A549 (cell line): ENCODE data around the gene PITPNC1. TPM values are rescaled to one million over a fixed set of nuclear protein-coding genes. Genes with fewer than 3 reads are reported as not detected.
A peak's percentile ranks its signal among the peaks of the same experiment; 100 is the strongest.
"Not testable (repeated sequence)": the region's sequence is repeated elsewhere in the genome, so short reads cannot be mapped to it uniquely, and the experiment has no call there.

Source experiments
- ATAC-seq, 2 experiments: fragments of 200-7000 bp in 1 of 2; fragments of >200 bp in 1 of 2; cut with Nextera tagmentation in 1 of 2; cut with Tn5 transposase in 1 of 2; 3 replicates each; pipeline versions ENCODE4 v1.8.0 to v1.9.1; 2018 to 2020; ENCODE audit warnings: mild to moderate bottlenecking in 1 of 2, moderate library complexity in 1 of 2
- CTCF ChIA-PET: fragments of 300-600 bp; sonication (Branson Sonifier 250); formaldehyde crosslinking; extraction: SDS; loops from one replicate; lab custom pipeline; 2021; ENCODE audit warnings: antibody characterized with exemption, inconsistent platforms; lab: Yijun Ruan, JAX
- POLR2A ChIA-PET: fragments of 350-600 bp; formaldehyde crosslinking; extraction: SDS; loops from one replicate; lab custom pipeline; 2021; ENCODE audit warnings: antibody characterized with exemption, inconsistent platforms; lab: Yijun Ruan, JAX
- DNase-seq, 2 experiments: peaks; one replicate each; pipeline versions ENCODE4 v3.0.0 to v3.0.0-alpha.2; 2011 to 2016; ENCODE audit warnings: low read depth in 1 of 2, low spot score in 1 of 2
- FAIRE-seq: peaks from 2 replicates; lab custom pipeline; 2011; peaks lifted over from hg19 to GRCh38; lab: Jason Lieb, UNC
- H3K27ac ChIP-seq, 2 experiments: fragments of >200 bp; sonication (Bioruptor Twin); formaldehyde crosslinking; 3 replicates each; pipeline ENCODE4 v1.5.1; 2016 to 2017
- H3K4me1 ChIP-seq: fragments of >200 bp; sonication (Bioruptor Twin); formaldehyde crosslinking; 3 replicates; pipeline ENCODE4 v1.6.1; 2016
- H3K4me2 ChIP-seq: fragments of >200 bp; sonication (Bioruptor Twin); formaldehyde crosslinking; 3 replicates; pipeline ENCODE4 v1.6.1; 2016
- H3K4me3 ChIP-seq: fragments of >200 bp; sonication (Bioruptor Twin); formaldehyde crosslinking; 3 replicates; pipeline ENCODE4 v1.5.1; 2016
- H3K9me3 ChIP-seq: fragments of >200 bp; sonication (Bioruptor Twin); formaldehyde crosslinking; 3 replicates; pipeline ENCODE4 v1.6.1; 2016
- BHLHE40 ChIP-seq: IDR thresholded peaks from 2 replicates; pipeline ENCODE4 v1.6.1; 2012; ENCODE audit warnings: low read depth, low read length, inconsistent platforms
- CEBPB ChIP-seq, 2 experiments: fragments of >200 bp in 1 of 2; sonication (Bioruptor Twin) in 1 of 2; formaldehyde crosslinking in 1 of 2; IDR thresholded peaks; 2 replicates each; pipeline ENCODE4 v1.6.1; 2012 to 2016
- EHMT2 ChIP-seq: fragments of 200-600 bp; sonication (generic); IDR thresholded peaks from 2 replicates; pipeline ENCODE4 v1.6.1; 2016; ENCODE audit warnings: antibody characterized with exemption, low read depth, mild to moderate bottlenecking, moderate library complexity
- EP300 ChIP-seq, 2 experiments: fragments of >200 bp; sonication (Bioruptor Twin); formaldehyde crosslinking; IDR thresholded peaks; 2 replicates in 1 of 2; 3 replicates in 1 of 2; pipeline ENCODE4 v1.6.1; 2016 to 2017
- FOSL2 ChIP-seq, 2 experiments: fragments of 450-650 bp in 1 of 2; fragments of >200 bp in 1 of 2; sonication (Bioruptor Twin) in 1 of 2; formaldehyde crosslinking; IDR thresholded peaks; 2 replicates each; pipeline versions ENCODE4 v1.5.0 to v1.6.1; 2016 to 2020; ENCODE audit warnings: mild to moderate bottlenecking in 1 of 2, moderate library complexity in 1 of 2
- GATA3 ChIP-seq: IDR thresholded peaks from 2 replicates; pipeline ENCODE4 v1.6.1; 2012; ENCODE audit warnings: borderline replicate concordance
- HOXB13 ChIP-seq: fragments of 250-450 bp; sonication (Bioruptor Pico); IDR thresholded peaks from 2 replicates; pipeline ENCODE4 v1.5.0; 2020; ENCODE audit warnings: low read depth, mild to moderate bottlenecking, moderate library complexity
- JUN ChIP-seq, 2 experiments: fragments of >200 bp; sonication (Bioruptor Twin); formaldehyde crosslinking; IDR thresholded peaks; 2 replicates in 1 of 2; 3 replicates in 1 of 2; pipeline ENCODE4 v1.6.1; 2016 to 2017
- JUNB ChIP-seq: fragments of >200 bp; sonication (Bioruptor Twin); formaldehyde crosslinking; IDR thresholded peaks from 2 replicates; pipeline ENCODE4 v1.6.1; 2016
- MAFK ChIP-seq: fragments of 450-650 bp; IDR thresholded peaks from 2 replicates; pipeline ENCODE4 v1.6.1; 2014; ENCODE audit not compliant: partially characterized antibody
- MYC ChIP-seq: IDR thresholded peaks from 2 replicates; pipeline ENCODE4 v1.6.1; 2012; ENCODE audit warnings: mild to moderate bottlenecking, inconsistent platforms, low read length, improper control_type of control experiment, borderline replicate concordance
- NFE2L2 ChIP-seq: fragments of 150-350 bp; conservative IDR thresholded peaks from 2 replicates; pipeline ENCODE4 v1.6.1; 2014; ENCODE audit warnings: low read length
- RARB ChIP-seq: fragments of 250-450 bp; sonication (Bioruptor Pico); IDR thresholded peaks from 2 replicates; pipeline ENCODE4 v1.8.0; 2021; ENCODE audit warnings: mild to moderate bottlenecking, moderate library complexity
- whole genome bisulfite sequencing: methylation state at CpG from one replicate; pipeline ENCODE4 v1.1.6; 2017; ENCODE audit errors: missing lambda C conversion rate; 5-methylcytosine and 5-hydroxymethylcytosine counted together
- polyA plus RNA-seq, 4 experiments: library from polyadenylated mRNA; depleted of rRNA in 3 of 4; stranded (reverse); fragments of >200 nt; fragmentation: RNase III in 1 of 4; extraction: RNeasy Plus Mini Kit Qiagen cat#74134 plus additional on column Dnase treatment in 1 of 4; gene quantifications; 2 replicates in 3 of 4; 3 replicates in 1 of 4; pipeline ENCODE4 v1.2.3, GENCODE V29; 2011 to 2017
- TF ChIP-seq, protein P1 (sequence below): fragments of 250-450 bp; sonication (Bioruptor Pico); IDR thresholded peaks from 2 replicates; pipeline ENCODE4 v1.5.0; 2021; ENCODE audit warnings: mild to moderate bottlenecking, moderate library complexity, borderline replicate concordance
- TF ChIP-seq, protein P2 (sequence below): IDR thresholded peaks from 2 replicates; pipeline ENCODE4 v1.6.1; 2012
- TF ChIP-seq, protein P3 (sequence below): fragments of >200 bp; sonication (Bioruptor Twin); formaldehyde crosslinking; IDR thresholded peaks from 3 replicates; pipeline ENCODE4 v1.6.1; 2016
- TF ChIP-seq, protein P4 (sequence below): fragments of >200 bp; sonication (Bioruptor Twin); formaldehyde crosslinking; IDR thresholded peaks from 2 replicates; pipeline ENCODE4 v1.6.1; 2016
- TF ChIP-seq, protein P5 (sequence below): IDR thresholded peaks from 2 replicates; pipeline ENCODE4 v1.6.1; 2012; ENCODE audit warnings: low read depth, borderline replicate concordance

The PITPNC1 gene
- polyA plus RNA-seq, 2 of the 4 experiments (the other 2 are of a cell fraction): 3.7 to 11.2 TPM

DNA sequence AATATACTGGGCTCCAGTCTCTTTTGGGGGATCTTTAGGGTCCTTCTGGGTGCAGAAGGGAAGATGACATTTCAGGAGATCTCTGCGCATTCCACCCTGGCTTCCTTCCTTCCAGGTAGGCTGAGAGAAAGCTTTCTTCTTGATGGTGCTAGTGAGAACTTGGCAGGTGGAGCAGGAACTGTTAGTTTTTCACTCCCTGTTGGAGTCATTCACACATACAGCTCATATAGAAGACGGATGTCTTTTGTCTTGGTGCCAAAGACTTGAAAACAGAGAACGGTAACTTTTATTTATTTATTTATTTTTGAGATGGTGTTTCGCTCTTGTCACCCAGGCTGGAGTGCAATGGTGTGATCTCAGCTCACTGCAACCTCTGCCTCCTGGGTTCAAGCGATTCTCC lies 43.9 kb downstream of the PITPNC1 start (continued):
- TF ChIP-seq, protein P1, sequence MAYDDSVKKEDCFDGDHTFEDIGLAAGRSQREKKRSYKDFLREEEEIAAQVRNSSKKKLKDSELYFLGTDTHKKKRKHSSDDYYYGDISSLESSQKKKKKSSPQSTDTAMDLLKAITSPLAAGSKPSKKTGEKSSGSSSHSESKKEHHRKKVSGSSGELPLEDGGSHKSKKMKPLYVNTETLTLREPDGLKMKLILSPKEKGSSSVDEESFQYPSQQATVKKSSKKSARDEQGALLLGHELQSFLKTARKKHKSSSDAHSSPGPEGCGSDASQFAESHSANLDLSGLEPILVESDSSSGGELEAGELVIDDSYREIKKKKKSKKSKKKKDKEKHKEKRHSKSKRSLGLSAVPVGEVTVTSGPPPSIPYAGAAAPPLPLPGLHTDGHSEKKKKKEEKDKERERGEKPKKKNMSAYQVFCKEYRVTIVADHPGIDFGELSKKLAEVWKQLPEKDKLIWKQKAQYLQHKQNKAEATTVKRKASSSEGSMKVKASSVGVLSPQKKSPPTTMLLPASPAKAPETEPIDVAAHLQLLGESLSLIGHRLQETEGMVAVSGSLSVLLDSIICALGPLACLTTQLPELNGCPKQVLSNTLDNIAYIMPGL (CRISPR knock-in tag): no peak
- TF ChIP-seq NFE2L2 (no peak), HOXB13 (CRISPR knock-in tag) (no peak), RARB (CRISPR knock-in tag) (no peak)
- TF ChIP-seq, protein P2, sequence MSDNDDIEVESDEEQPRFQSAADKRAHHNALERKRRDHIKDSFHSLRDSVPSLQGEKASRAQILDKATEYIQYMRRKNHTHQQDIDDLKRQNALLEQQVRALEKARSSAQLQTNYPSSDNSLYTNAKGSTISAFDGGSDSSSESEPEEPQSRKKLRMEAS: no peak

DNA sequence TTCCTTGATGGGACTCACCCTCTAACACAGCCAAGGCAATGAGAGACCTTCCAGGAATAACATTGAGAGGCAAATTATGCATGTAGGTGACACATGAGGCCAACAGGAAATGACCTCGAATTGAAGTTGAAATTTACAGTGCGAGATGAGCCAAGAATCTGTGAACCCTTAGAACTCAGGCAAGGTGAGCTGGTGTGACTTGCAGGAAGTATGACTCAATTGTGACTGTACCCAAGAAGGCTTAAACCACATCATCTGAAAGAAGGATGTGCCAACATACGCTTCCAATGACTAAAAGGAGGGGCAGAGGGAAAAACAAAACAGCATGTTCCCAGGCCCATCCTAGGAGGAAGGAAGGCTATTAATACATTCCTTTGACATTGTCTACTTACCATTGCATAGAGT lies 44.8 kb downstream of the PITPNC1 start:
- FAIRE-seq (peak; percentile 99), ATAC-seq (peak; percentile 86 to 99), DNase-seq (peak; percentile 95)
- Histone ChIP-seq H3K4me2 (peak overlapping the region; percentile 63), H3K4me3 (no peak overlapping the region), H3K9me3 (no peaks in the 10 kb centered on the region), H3K4me1 (peaks cover 27% of the 10 kb centered on the region), H3K27ac (peak overlapping the region; percentile 68 to 77)
- ChIA-PET CTCF (interaction anchor here (1.0 to 2.2 kb wide), 7 partner anchors 10 to 268 kb away, joined by 3 to 13 read pairs (median 6); no protein-coding TSS in a partner anchor), POLR2A (interaction anchor here (1.2 to 1.7 kb wide), 2 partner anchors 19 to 69 kb away, joined by 4 to 5 read pairs; no protein-coding TSS in a partner anchor)
- 6% methylated on average over 3 of the region's 3 CpGs for WGBS
- TF ChIP-seq JUN (IDR thresholded peaks at IDR 0.05) (peak; percentile 39 to 67; a peak in 2 of 5 replicates), JUNB (peak; percentile 91), GATA3 (peak; percentile 58; the same call in 1 of the 2 replicates), FOSL2 (IDR thresholded peaks at IDR 0.05) (peak; percentile 86), FOSL2 (CRISPR knock-in tag; IDR thresholded peaks at IDR 0.05) (peak; percentile 94), MYC (0 out of 2 replicates have a peak, but pooled peaks have one; percentile 40), BHLHE40 (no peak), EP300 (IDR thresholded peaks at IDR 0.05) (peak; percentile 34 to 58; a peak in 3 of 5 replicates), CEBPB (IDR thresholded peaks at IDR 0.05) (peak in 1 of 2 experiments; percentile 38; a peak in 1 of 4 replicates), EHMT2 (no peak), MAFK (peak; percentile 58)
- TF ChIP-seq, protein P3, sequence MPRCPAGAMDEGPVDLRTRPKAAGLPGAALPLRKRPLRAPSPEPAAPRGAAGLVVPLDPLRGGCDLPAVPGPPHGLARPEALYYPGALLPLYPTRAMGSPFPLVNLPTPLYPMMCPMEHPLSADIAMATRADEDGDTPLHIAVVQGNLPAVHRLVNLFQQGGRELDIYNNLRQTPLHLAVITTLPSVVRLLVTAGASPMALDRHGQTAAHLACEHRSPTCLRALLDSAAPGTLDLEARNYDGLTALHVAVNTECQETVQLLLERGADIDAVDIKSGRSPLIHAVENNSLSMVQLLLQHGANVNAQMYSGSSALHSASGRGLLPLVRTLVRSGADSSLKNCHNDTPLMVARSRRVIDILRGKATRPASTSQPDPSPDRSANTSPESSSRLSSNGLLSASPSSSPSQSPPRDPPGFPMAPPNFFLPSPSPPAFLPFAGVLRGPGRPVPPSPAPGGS: peak; percentile 30; the same call in 1 of the 3 replicates
- TF ChIP-seq, protein P2: peak; percentile 71; the same call in 1 of the 2 replicates
- TF ChIP-seq, protein P4, sequence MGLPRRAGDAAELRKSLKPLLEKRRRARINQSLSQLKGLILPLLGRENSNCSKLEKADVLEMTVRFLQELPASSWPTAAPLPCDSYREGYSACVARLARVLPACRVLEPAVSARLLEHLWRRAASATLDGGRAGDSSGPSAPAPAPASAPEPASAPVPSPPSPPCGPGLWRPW: no peak
- TF ChIP-seq, protein P5, sequence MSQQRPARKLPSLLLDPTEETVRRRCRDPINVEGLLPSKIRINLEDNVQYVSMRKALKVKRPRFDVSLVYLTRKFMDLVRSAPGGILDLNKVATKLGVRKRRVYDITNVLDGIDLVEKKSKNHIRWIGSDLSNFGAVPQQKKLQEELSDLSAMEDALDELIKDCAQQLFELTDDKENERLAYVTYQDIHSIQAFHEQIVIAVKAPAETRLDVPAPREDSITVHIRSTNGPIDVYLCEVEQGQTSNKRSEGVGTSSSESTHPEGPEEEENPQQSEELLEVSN: peak; percentile 64

DNA sequence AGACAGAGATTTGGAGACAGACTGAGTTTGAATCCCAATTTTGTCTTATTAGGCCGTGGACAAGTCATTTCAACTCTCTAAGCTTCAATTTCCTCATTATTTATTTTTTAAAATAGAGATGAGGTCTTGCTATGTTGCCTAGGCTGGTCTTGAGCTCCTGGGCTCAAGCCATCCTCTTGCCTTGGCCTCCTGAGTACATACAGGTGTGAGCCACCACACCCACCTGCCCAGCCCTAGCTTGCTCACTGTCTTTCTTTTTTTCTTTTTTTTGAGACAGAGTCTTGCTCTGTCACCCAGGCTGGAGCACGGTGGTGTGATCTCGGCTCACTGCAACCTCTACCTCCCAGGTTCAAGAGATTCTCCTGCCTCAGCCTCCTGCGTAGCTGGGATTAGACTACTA lies 45.2 kb downstream of the PITPNC1 start:
- peak overlapping the region; percentile 68 to 77 for H3K27ac ChIP-seq
- not testable (repeated sequence) for FAIRE-seq, DNase-seq, H3K9me3 ChIP-seq, H3K4me3 ChIP-seq
- 88% methylated on average over 4 of the region's 4 CpGs for WGBS
- peak overlapping the region; percentile 63 for H3K4me2 ChIP-seq
- peaks cover 27% of the 10 kb centered on the region for H3K4me1 ChIP-seq
- peak in 1 of 2 experiments; percentile 36; a peak in 3 of 6 replicates for ATAC-seq
- ChIA-PET POLR2A (interaction anchor here (1.2 to 1.7 kb wide), 2 partner anchors 19 to 69 kb away, joined by 4 to 5 read pairs; no protein-coding TSS in a partner anchor), CTCF (interaction anchor here (1.0 to 2.2 kb wide), 6 partner anchors 9 to 53 kb away, joined by 3 to 13 read pairs (median 8); no protein-coding TSS in a partner anchor)
- peak in 1 of 2 experiments; percentile 2; a peak in 1 of 5 replicates for TF ChIP-seq EP300 (IDR thresholded peaks at IDR 0.05)
